ENCODE data around the gene ZNF462.

ZNF462 gene, protein sequence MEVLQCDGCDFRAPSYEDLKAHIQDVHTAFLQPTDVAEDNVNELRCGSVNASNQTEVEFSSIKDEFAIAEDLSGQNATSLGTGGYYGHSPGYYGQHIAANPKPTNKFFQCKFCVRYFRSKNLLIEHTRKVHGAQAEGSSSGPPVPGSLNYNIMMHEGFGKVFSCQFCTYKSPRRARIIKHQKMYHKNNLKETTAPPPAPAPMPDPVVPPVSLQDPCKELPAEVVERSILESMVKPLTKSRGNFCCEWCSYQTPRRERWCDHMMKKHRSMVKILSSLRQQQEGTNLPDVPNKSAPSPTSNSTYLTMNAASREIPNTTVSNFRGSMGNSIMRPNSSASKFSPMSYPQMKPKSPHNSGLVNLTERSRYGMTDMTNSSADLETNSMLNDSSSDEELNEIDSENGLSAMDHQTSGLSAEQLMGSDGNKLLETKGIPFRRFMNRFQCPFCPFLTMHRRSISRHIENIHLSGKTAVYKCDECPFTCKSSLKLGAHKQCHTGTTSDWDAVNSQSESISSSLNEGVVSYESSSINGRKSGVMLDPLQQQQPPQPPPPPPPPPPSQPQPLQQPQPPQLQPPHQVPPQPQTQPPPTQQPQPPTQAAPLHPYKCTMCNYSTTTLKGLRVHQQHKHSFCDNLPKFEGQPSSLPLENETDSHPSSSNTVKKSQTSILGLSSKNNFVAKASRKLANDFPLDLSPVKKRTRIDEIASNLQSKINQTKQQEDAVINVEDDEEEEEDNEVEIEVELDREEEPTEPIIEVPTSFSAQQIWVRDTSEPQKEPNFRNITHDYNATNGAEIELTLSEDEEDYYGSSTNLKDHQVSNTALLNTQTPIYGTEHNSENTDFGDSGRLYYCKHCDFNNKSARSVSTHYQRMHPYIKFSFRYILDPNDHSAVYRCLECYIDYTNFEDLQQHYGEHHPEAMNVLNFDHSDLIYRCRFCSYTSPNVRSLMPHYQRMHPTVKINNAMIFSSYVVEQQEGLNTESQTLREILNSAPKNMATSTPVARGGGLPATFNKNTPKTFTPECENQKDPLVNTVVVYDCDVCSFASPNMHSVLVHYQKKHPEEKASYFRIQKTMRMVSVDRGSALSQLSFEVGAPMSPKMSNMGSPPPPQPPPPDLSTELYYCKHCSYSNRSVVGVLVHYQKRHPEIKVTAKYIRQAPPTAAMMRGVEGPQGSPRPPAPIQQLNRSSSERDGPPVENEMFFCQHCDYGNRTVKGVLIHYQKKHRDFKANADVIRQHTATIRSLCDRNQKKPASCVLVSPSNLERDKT (N-terminal part only)

DNA sequence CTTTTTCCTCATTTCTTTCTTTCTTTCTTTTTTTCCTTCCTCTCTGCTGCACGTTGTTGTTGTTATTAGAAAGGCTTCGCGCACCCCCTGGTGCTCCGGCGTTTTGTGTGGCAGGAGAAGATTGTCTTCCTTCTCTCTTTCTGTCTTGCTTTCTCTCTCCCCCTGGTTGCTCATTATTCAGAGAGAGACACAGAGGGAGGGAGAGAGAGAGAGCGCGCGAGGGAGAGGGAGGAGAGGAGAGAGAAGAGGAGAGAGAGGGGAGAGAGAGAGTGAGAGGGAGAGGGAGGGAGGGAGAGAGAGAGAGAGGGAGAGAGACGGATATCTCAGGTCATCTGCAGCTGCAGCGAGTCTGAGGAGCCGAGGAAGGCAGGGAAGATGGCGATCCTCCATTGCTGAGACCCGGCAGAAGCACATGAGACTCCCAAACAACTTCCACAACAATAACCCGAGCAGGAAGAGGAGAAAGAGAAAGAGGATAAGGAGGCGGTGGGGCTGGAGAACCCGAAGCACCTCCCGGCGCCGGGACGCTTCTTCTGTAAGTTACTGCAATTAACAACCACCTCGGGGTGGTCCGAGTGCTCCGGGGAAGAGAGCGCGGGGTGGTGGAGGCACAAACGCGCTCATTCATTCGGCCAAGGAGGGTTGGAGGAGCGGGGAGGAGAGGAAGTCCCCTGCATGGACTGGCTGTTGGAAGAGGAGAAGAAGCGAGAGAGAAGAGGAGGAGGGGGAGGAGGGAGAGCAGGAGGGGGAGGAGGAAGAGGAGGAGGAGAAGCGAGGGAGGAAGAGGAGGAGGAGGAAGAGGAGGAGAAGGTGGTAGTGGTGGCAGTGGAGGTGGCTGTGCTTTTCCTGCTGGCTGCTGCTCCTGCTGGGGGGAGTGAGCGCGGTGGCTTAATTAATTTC, at the start of gene ZNF462:
Gene ZNF462, plus strand, starts transcription at position 346 of the 900 bp plus-strand sequence. CDS start 60,218 bp downstream, outside the sequence.
- H3K9me3 Mint-ChIP-seq = no peaks in the 10 kb centered on the region
- peaks cover 1% of the 10 kb centered on the region for H3K36me3 Mint-ChIP-seq (ENCODE audit: low read depth)
- H3K4me1 Mint-ChIP-seq (ENCODE audit: low read depth) = peaks cover 17% of the 10 kb centered on the region
- peak within 1 kb of the TSS; percentile 7 for H3K27ac Mint-ChIP-seq
- H3K27me3 Mint-ChIP-seq (ENCODE audit: low read depth) = peaks cover 76% of the 10 kb centered on the region
- peak within 1 kb of the TSS; percentile 80 for H3K4me3 Mint-ChIP-seq

DNA sequence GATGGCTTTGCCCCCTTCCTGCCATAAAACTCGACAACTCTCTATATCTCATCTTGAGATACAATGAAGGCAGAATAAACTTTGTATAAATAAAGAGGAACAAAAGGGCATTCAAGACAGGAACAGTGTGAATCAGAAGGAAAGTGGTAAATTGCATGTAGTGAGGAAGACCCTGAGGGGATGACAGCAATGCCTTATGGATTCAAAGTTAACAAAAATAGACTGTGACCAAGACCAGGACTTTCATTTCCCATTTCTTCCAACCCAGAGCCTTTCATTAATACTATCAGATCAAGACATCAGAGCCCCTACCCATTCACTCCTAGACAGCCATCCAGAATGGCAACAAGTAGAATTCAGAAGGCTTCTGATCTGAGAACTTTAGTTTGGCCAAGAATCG, 46.4 kb upstream of the ZNF462 start:
- Mint-ChIP-seq H3K4me3 (no peak overlapping the region), H3K36me3 (ENCODE audit: low read depth) (no peaks in the 10 kb centered on the region), H3K27ac (no peak overlapping the region), H3K27me3 (ENCODE audit: low read depth) (no peaks in the 10 kb centered on the region), H3K9me3 (peaks cover 18% of the 10 kb centered on the region), H3K4me1 (ENCODE audit: low read depth) (no peaks in the 10 kb centered on the region)

DNA sequence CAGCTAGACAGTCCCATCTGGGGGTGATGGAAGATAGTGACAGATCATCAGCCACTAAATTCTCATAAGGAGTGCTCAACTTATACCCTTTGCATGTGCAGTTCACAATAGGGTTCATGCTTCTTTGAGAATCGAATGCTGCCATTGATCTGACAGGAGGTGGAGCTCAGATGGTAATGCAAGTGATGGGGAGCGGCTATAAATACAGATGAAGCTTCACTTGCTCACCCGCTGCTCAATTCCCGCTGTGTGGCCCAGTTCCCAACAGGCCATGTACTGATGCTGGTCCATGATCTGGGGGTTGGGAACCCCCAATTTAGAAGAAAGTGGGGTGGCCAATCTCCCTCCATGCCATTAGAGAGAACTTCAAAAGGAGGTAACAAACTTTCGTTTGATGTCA, 44.9 kb upstream of the ZNF462 start:
- no peaks in the 10 kb centered on the region for H3K36me3 Mint-ChIP-seq (ENCODE audit: low read depth)
- H3K9me3 Mint-ChIP-seq = peaks cover 15% of the 10 kb centered on the region
- H3K27ac Mint-ChIP-seq = no peak overlapping the region
- no peaks in the 10 kb centered on the region for H3K27me3 Mint-ChIP-seq (ENCODE audit: low read depth)
- no peak overlapping the region for H3K4me3 Mint-ChIP-seq
- H3K4me1 Mint-ChIP-seq (ENCODE audit: low read depth) = no peaks in the 10 kb centered on the region

DNA sequence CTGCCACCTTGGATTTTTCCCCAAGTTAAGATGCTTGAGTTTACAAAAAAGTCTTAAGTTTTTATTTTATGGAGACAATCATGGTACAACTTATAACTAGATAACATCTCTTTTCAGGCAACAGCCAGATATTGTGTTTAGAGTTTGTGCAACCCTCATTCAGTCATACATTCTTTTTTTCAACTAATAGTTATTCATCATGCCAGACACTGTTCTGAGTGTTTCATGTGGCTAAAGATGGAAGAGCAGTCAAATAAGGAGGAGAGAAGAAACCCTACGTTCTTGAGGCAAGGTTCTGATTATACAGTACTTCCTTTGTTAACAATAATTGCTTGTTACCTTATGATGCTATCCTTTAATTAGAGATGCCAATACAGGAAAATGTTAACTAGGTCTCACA, 42.1 kb upstream of the ZNF462 start:
- Mint-ChIP-seq H3K36me3 (ENCODE audit: low read depth) (no peaks in the 10 kb centered on the region), H3K27ac (no peak overlapping the region), H3K4me3 (no peak overlapping the region), H3K27me3 (ENCODE audit: low read depth) (no peaks in the 10 kb centered on the region), H3K4me1 (ENCODE audit: low read depth) (no peaks in the 10 kb centered on the region), H3K9me3 (peaks cover 8% of the 10 kb centered on the region)

DNA sequence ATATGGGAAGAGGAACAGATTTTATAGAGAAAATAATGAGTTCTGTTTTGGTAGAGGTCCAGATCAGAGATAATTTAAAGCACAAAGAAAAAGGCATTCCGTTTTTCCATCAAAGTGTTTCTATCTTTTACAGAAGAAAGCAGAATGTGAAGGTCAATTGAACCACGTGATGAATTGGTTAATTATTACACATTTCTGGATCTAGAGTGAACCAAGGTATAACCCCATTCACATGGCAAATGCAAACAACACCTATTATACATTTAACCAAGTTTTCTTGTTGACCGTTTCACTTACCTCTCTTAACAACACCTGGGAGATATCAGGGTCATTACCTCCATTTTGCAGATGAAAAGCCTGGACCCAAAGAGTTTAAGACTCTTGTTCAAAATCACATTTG, 34.9 kb upstream of the ZNF462 start:
- Mint-ChIP-seq H3K4me3 (no peak overlapping the region), H3K27ac (no peak overlapping the region), H3K4me1 (ENCODE audit: low read depth) (no peaks in the 10 kb centered on the region), H3K27me3 (ENCODE audit: low read depth) (no peaks in the 10 kb centered on the region), H3K9me3 (peaks cover under 1% of the 10 kb centered on the region), H3K36me3 (ENCODE audit: low read depth) (no peaks in the 10 kb centered on the region)

DNA sequence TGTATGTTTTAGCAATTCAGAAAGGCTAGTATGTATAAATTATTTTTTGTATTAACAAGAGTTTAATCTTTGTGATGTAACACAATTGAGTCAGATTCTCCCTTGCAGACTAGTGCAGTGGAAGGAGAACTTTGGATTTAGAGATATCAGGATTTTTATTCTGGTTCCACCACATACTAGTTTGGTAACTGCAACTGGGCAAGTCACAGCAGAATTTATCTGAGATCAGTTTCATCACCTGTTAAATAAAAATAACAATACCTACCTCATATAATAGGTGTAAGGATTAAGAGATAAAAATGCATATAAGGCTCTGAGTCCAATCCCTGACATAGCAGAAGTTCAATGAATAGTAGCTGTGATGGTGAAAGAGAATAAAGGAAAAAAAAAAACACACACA, 34.0 kb upstream of the ZNF462 start:
- no peaks in the 10 kb centered on the region for H3K27me3 Mint-ChIP-seq (ENCODE audit: low read depth)
- no peak overlapping the region for H3K4me3 Mint-ChIP-seq
- peaks cover 7% of the 10 kb centered on the region for H3K9me3 Mint-ChIP-seq
- no peaks in the 10 kb centered on the region for H3K36me3 Mint-ChIP-seq (ENCODE audit: low read depth)
- no peak overlapping the region for H3K27ac Mint-ChIP-seq
- no peaks in the 10 kb centered on the region for H3K4me1 Mint-ChIP-seq (ENCODE audit: low read depth)

DNA sequence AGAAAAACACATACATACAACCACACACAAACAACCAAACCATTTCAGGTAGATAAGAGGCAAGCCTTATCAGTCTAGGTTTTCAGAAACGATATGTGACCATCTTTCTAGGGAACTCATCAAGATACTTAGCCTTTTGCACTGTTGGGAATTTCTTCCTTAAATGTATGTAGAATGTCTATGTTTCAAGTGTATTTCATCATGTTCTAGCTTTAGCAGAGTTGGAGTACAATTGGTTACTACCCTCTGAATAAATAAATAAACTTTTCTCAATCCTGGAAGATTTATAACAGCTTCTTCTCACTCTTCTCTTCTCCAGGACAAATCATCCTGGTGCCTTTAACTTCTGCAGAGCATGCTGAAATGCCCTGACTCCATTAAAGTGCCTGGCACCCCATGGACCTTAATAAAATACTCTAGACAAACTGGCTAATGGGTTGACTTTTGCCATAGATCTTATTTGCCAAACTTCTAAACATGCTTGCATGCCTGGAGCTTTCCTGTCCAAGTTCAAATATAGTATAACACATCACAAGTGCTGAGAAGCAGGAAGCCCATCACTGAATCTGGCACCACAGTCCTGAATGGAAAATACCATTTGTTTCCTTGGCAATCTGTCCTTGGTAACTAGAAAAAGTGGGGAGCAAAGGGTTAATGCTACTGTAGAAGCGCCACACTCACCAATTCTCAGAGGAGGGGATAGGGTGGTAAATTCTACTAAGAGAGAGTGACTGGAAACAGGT, 33.1 kb upstream of the ZNF462 start:
- no peaks in the 10 kb centered on the region for H3K27me3 Mint-ChIP-seq (ENCODE audit: low read depth)
- peaks cover 7% of the 10 kb centered on the region for H3K9me3 Mint-ChIP-seq
- no peaks in the 10 kb centered on the region for H3K36me3 Mint-ChIP-seq (ENCODE audit: low read depth)
- no peak overlapping the region for H3K4me3 Mint-ChIP-seq
- H3K4me1 Mint-ChIP-seq (ENCODE audit: low read depth) = no peaks in the 10 kb centered on the region
- H3K27ac Mint-ChIP-seq = no peak overlapping the region

DNA sequence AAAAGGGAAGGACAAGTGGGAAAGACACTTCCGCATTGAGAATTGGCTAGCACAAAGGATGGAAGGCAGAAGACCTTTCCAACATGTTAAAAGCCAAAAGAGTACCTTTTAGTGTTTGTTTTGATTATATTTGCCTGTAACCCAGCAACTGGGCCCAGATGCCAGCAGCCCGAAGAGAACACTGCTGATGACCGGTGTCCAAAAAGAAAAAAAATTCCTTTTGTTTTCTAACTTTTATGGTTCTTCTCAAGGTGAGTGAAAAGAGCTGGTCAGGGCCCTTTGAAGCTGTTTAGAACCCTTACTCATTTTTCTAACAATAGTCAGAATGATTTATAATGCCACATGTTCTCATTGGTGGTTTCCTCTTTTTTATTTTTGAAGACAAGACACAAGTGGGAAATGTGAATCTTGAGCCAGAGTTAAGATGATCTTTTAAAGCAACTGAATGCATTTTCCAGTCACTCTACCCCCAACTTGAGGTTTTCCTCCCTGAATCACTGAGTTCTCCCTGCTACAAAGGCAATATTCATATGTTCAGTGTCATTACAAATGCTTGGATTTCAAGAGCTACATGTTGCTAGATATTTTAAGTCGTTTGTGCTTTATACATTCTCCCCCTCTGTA, 32.3 kb upstream of the ZNF462 start:
- no peaks in the 10 kb centered on the region for H3K27me3 Mint-ChIP-seq (ENCODE audit: low read depth)
- no peaks in the 10 kb centered on the region for H3K4me1 Mint-ChIP-seq (ENCODE audit: low read depth)
- no peak overlapping the region for H3K4me3 Mint-ChIP-seq
- peaks cover 10% of the 10 kb centered on the region for H3K9me3 Mint-ChIP-seq
- no peak overlapping the region for H3K27ac Mint-ChIP-seq
- H3K36me3 Mint-ChIP-seq (ENCODE audit: low read depth) = no peaks in the 10 kb centered on the region

DNA sequence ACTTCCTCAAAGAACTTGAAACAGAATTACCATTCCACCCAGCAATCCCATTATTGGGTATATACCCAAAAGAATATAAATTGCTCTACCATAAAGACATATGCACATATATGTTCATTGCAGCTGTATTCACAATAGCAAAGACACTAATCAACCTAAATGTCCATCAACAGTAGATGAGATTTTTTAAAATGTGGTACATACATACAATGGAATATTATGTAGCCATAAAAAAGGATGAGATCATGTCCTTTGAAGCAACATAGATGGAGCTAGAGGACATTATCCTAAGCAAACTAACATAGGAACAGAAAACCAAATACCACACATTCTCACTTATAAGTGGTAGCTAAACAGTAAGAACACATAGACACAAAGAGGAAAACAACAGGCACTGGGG, 28.1 kb upstream of the ZNF462 start:
- Mint-ChIP-seq H3K27ac (no peak overlapping the region), H3K4me3 (no peak overlapping the region)

DNA sequence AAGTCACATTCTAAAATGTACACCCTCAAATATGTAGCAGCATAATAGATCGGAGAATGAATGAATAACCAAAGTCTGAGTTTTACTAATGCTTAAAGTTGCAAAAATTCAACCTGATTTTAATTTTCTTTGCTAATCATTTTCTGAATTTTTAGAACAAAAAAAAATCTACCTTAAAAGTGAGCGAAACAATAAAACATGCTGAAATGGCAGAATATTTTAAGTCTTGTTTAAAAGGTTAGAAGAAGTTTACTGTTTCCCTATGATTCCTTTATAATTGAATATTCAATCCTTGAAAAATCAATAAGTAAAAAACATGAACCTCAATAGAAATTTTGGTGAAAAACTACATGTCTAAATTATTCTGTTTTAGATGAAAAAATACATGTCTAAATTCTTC, 27.1 kb upstream of the ZNF462 start:
- H3K27me3 Mint-ChIP-seq (ENCODE audit: low read depth) = no peaks in the 10 kb centered on the region
- H3K36me3 Mint-ChIP-seq (ENCODE audit: low read depth) = no peaks in the 10 kb centered on the region
- H3K4me1 Mint-ChIP-seq (ENCODE audit: low read depth) = no peaks in the 10 kb centered on the region
- no peak overlapping the region for H3K4me3 Mint-ChIP-seq
- H3K9me3 Mint-ChIP-seq = peaks cover 10% of the 10 kb centered on the region
- H3K27ac Mint-ChIP-seq = no peak overlapping the region

More for the DNA sequence above, 28.1 kb upstream of the ZNF462 start:
- Mint-ChIP-seq H3K27me3 (ENCODE audit: low read depth) (no peaks in the 10 kb centered on the region), H3K4me1 (ENCODE audit: low read depth) (no peaks in the 10 kb centered on the region), H3K9me3 (peaks cover 10% of the 10 kb centered on the region), H3K36me3 (ENCODE audit: low read depth) (no peaks in the 10 kb centered on the region)

DNA sequence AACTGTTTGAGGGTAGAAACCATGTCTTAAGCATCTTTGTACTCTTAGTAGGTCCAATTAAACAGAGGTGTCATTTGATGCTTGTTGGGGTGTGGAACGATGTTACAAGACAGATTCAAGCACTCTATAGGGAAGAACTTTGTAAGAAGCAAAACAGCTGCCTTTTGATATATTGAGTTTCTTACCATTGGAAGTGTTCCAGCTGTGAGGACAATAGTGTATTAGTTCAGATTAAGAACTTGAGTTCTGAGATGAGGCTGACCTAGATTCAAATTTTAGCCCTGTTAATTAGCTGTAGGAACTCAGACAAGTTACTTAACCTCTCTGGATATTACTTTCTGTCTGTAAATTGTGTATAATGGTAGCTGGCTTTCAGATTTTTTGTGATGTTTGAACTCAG, 19.6 kb upstream of the ZNF462 start:
- Mint-ChIP-seq H3K36me3 (ENCODE audit: low read depth) (no peaks in the 10 kb centered on the region), H3K4me3 (no peak overlapping the region), H3K27ac (no peak overlapping the region), H3K4me1 (ENCODE audit: low read depth) (no peaks in the 10 kb centered on the region), H3K9me3 (no peaks in the 10 kb centered on the region), H3K27me3 (ENCODE audit: low read depth) (no peaks in the 10 kb centered on the region)

DNA sequence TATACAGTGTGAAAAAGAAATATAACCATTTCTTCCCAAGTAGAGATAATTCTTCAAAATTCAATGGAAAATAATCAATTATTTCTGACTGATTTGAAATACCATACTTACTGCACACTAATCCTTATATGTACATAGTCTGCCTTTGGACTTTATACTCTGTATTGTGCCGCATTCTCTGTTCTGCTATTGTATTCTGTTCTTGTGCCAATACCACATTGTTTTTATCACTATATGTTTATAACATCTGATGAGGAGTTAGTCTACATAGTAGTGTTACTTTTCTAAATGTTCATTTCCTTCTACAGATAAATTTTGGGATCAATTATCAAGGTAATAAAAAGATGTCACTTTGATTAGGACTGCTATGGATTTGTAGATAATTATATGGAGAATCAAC, 16.7 kb upstream of the ZNF462 start:
- no peaks in the 10 kb centered on the region for H3K36me3 Mint-ChIP-seq (ENCODE audit: low read depth)

DNA sequence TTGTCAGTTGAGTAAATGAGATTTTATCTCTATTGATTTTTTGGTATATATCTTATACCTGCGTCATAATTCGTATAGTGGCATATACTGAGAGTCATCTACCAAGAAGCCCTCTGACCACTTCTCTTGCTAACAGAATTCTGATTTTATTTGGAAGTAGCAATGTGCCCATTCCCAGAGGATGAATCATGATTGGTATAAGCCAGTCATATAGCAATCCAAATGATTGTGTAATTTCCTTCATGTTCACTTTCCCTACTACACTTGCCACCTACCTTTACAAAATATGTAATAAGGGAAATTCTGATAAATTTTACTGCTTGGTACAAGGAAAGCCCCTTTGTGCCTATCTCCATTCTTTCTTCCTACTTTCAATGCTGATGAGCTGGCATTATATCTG, 16.1 kb upstream of the ZNF462 start:
- no peaks in the 10 kb centered on the region for H3K36me3 Mint-ChIP-seq (ENCODE audit: low read depth)
- H3K4me3 Mint-ChIP-seq = no peak overlapping the region
- H3K27me3 Mint-ChIP-seq (ENCODE audit: low read depth) = no peaks in the 10 kb centered on the region
- H3K27ac Mint-ChIP-seq = no peak overlapping the region
- H3K9me3 Mint-ChIP-seq = no peaks in the 10 kb centered on the region
- no peaks in the 10 kb centered on the region for H3K4me1 Mint-ChIP-seq (ENCODE audit: low read depth)

More for the DNA sequence above, 16.7 kb upstream of the ZNF462 start:
- no peak overlapping the region for H3K27ac Mint-ChIP-seq
- H3K9me3 Mint-ChIP-seq = no peaks in the 10 kb centered on the region
- no peaks in the 10 kb centered on the region for H3K27me3 Mint-ChIP-seq (ENCODE audit: low read depth)
- no peak overlapping the region for H3K4me3 Mint-ChIP-seq
- no peaks in the 10 kb centered on the region for H3K4me1 Mint-ChIP-seq (ENCODE audit: low read depth)
